Subcutaneous adipose tissue (tissue), 4 donors: Measurements from ENCODE around the gene SERINC1. TPM values are rescaled to one million over a fixed set of nuclear protein-coding genes. Genes with fewer than 3 reads are reported as not detected.

ENCODE experiments used
- small RNA-seq: library from RNA; depleted of rRNA; stranded (forward); fragments of <200 nt; gene quantifications from one replicate; pipeline ENCODE3, GENCODE V24; 2016
- total RNA-seq, 4 donors: library from RNA; depleted of rRNA; stranded (reverse); fragments of >200 nt; gene quantifications; one replicate each; pipeline ENCODE4 v1.1.0, GENCODE V29; 2016

Gene SERINC1
- total RNA-seq, 4 donors from 2014 or later = 264 to 401 (median 350) TPM

Small RNAs within 50 kb of the gene (small RNA-seq; reads per million reads assigned to genes)
- not detected for gene Z99129.1

Other genes starting within 250 kb of the SERINC1 start
- gene HSF2, start 72.2 kb downstream of the SERINC1 start, total RNA-seq = 10 to 100 TPM; 13.2 to 26.3 (median 15.5) TPM
- 10 to 100 TPM in 1 of 4 donors, 1 to 10 TPM in 2, under 1 TPM in 1; 0.57 to 13.4 (median 2.4) TPM for gene PKIB, start 138.6 kb upstream of the SERINC1 start, total RNA-seq